ENCODE data around the gene EGFR.

EGFR gene

DNA sequence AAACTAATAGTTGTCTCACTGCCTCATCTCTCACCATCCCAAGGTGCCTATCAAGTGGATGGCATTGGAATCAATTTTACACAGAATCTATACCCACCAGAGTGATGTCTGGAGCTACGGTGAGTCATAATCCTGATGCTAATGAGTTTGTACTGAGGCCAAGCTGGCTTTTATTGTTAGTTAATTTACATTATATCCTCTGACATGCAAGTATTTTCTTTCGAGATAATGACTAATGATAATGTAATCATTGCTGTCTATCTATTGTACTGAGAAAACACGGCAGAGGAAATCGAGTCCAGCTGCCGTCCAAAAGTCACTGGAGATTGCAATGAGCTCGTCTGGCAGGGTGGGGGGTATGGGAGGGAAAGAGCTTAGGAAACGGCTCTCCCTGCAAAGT, 173.9 kb downstream of the EGFR start:
- peak; percentile 82 for DNase-seq

GRCh38 chr7:55193245-55193644, 174.4 kb downstream of the EGFR start:
- DNase-seq: no peak

DNA sequence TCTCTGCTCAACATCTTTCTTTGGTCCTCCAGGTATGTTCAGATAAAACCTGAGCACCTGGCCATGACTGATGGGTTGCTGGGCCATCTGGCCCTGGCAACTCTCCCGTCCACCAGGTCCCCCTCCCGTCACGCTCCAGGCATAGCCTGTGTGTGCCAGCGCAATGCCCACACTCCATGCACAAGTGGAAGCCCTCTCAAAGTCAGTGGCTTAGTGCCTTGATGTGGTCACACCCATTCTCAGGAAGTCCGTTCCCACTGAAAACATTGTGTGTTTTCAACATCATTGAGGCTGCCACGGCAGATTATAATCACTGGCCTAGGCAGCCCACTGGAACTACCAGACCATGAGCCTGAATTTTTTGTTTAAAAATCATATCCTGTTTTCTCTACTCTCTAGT, 175.7 kb downstream of the EGFR start:
- DNase-seq: no peak

- DNase-seq: no peak
Observed at GRCh38 chr7:55198634-55199392, 180.0 kb downstream of the EGFR start.

DNA sequence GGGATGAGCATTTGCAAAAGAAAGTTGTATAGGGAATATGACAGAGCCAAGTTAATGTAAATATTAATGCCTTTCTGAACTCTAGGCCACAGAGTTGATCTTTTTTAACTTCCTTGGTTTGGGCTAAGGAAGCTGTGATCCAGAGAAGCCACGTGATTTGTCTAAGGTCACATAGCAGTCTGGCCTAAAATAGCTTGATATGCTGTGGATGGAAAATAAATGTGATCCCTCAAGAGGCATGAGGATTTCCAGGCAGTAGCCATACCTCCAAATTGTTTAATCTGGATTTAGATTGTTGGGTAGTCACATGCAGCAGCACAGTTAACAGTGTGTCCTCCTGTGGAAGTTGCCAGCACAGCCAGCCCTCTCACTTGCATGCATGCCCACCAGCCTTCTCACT, 180.6 kb downstream of the EGFR start:
- no peak for DNase-seq

GRCh38 chr7:55200441-55200840, 181.6 kb downstream of the EGFR start:
- DNase-seq: no peak

GRCh38 chr7:55202150-55202913, 183.5 kb downstream of the EGFR start:
- DNase-seq: no peak

- no peak for DNase-seq
Observed at GRCh38 chr7:55203300-55203699, 184.5 kb downstream of the EGFR start.

DNA sequence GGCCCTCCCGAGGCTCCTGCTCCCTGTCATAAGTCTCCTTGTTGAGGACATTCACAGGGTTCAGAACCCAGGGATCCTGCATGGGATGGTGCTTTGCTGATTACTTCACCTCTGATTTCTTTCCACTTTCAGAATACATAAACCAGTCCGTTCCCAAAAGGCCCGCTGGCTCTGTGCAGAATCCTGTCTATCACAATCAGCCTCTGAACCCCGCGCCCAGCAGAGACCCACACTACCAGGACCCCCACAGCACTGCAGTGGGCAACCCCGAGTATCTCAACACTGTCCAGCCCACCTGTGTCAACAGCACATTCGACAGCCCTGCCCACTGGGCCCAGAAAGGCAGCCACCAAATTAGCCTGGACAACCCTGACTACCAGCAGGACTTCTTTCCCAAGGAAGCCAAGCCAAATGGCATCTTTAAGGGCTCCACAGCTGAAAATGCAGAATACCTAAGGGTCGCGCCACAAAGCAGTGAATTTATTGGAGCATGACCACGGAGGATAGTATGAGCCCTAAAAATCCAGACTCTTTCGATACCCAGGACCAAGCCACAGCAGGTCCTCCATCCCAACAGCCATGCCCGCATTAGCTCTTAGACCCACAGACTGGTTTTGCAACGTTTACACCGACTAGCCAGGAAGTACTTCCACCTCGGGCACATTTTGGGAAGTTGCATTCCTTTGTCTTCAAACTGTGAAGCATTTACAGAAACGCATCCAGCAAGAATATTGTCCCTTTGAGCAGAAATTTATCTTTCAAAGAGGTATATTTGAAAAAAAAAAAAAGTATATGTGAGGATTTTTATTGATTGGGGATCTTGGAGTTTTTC, 186.5 kb downstream of the EGFR start:
- no peak for DNase-seq

- peak; percentile 78 for DNase-seq
Observed at GRCh38 chr7:55206235-55207029, 187.6 kb downstream of the EGFR start.

GRCh38 chr7:55207436-55208125, 188.8 kb downstream of the EGFR start:
- no peak for DNase-seq

DNA sequence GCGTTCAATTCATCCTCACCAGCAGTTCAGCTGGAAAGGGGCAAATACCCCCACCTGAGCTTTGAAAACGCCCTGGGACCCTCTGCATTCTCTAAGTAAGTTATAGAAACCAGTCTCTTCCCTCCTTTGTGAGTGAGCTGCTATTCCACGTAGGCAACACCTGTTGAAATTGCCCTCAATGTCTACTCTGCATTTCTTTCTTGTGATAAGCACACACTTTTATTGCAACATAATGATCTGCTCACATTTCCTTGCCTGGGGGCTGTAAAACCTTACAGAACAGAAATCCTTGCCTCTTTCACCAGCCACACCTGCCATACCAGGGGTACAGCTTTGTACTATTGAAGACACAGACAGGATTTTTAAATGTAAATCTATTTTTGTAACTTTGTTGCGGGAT, 190.5 kb downstream of the EGFR start:
- DNase-seq: no peak

- no peak for DNase-seq
Observed at GRCh38 chr7:55210176-55210575, 191.4 kb downstream of the EGFR start.

DNA sequence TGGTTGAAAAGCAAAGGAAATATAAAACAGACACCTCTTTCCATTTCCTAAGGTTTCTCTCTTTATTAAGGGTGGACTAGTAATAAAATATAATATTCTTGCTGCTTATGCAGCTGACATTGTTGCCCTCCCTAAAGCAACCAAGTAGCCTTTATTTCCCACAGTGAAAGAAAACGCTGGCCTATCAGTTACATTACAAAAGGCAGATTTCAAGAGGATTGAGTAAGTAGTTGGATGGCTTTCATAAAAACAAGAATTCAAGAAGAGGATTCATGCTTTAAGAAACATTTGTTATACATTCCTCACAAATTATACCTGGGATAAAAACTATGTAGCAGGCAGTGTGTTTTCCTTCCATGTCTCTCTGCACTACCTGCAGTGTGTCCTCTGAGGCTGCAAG, 191.9 kb downstream of the EGFR start:
- DNase-seq: no peak

- DNase-seq: peak; percentile 47
Observed at GRCh38 chr7:55211726-55212125, 192.9 kb downstream of the EGFR start.

DNA sequence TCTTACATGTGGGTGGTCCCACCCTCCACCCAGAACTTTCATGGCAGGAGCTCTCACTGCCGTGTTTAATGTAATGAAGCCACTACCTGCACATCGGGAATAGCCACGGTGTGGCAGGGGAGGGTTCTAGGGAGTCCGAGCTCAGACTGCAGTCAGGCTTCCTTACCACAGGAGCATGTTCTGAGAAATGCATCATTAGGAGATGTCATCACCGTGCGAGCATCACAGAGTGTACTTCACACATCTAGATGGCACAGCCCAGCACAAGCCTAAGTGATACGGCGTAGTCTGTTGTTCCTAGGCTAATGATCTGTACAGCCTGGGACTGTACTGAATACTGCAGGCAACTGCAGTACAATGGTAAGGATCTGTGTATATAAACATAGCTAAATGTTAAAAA, 193.4 kb downstream of the EGFR start:
- DNase-seq: no peak

DNA sequence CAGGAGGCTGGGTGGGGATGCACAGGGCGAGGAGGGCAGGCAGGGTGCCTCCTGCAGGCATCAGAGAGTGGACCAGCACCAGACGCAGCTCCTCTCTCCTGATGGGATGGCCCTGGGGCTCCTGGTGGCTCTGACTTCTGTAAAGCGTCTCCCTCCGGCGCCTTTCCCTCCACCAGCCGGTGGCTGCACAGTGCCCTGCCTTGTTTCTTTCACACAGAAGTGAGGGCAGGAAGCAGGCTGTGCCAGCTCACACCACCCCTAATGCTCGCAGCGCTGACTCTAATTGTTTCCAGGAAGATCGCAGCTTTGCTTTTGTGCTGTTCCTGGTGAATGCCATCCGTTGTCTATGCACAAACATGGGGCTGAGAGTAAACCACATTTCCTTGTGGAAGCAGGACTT, 194.0 kb downstream of the EGFR start:
- peak; percentile 9 for DNase-seq

- no peak for DNase-seq
Observed at GRCh38 chr7:55214707-55215106, 195.9 kb downstream of the EGFR start.

DNA sequence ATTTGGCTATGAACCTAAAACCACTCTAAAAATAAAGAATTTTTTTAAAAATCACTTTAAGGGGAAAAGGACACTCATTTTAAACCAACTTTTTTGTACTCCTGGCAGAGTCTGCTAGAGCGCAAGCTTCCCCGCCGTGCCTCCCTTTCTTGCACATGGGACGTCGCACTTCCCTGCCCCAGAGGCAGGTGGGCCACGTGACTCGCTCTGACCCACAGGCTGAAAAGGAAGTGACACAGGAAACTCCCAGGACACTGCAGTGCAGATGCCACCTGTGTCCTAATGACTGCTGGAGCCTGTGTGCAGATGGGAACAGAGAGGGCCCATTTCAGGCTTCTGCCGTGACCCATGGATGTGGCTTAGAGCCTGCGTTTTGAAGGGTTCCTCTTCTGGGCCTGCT, 204.2 kb downstream of the EGFR start:
- DNase-seq: no peak

DNA sequence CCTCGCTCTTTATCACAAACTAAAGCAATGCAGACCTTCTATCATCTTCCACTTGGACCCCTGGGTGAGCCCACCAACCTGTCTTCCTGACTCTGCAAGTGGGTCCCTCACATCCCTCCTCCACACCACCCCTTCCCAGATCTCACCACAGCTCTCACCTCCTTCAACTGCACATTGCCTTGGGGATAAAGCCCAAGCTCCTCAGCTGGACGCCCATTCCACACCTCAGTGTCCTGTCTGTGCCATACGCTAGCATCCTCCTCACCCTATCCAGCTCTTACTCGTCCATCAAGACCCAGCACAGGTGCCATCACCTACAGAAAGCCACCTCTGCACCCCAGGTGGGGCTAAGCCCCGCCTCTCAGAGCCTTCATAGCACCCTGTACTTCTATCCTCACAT, 205.3 kb downstream of the EGFR start:
- DNase-seq: no peak

DNA sequence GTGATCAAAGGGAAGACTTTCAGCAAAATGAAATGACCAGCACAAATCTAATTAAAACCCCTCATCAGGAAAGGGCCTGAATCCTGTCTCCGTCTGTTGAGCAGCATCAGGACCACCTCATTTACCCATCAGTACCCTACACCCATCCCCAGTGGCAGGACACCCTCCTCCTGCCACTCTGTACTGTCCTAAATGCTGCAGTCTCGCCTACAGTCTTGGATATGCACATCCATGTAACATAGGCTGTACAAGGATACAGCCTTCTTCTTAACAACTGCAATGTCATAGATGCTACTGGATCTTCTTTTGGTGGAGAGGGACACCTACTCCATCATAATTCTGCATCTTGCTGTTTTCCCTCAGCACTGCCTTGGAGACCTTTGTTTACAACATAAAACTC, 206.0 kb downstream of the EGFR start:
- DNase-seq: no peak

DNA sequence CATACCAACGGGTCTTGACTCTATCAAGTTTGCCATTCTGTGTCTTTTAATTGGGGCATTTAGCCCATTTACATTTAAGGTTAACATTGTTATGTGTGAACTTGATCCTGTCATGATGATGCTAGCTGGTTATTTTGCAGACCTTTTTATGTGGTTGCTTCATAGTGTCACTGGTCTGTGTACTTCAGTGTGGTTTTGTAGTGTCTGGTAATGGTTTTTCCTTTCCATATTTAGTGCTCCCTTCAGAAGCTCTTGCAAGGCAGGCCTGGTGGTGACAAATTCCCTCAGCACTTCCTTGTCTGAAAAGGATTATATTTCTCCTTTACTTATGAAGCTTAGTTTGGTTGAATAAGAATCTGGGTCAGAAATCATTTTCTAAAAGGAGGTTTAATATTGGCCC, 211.2 kb downstream of the EGFR start:
- no peak for DNase-seq
